HFFc6 (cell line): ENCODE results near the gene SOCS4. TPM values are rescaled to one million over a fixed set of nuclear protein-coding genes. Genes with fewer than 3 reads are reported as not detected.
A peak's percentile ranks its signal among the peaks of the same experiment; 100 is the strongest.

Experiments used
- DNase-seq: peaks from one replicate; pipeline ENCODE4 v3.0.0-alpha.2; 2018
- H3K27ac Mint-ChIP-seq: 2 replicates; pipeline ENCODE4 v1.8.0; 2020; ENCODE audit warnings: mild to moderate bottlenecking, mixed read lengths
- H3K27me3 Mint-ChIP-seq: 2 replicates; pipeline ENCODE4 v1.8.0; 2021; ENCODE audit warnings: mild to moderate bottlenecking, moderate library complexity, mixed read lengths; ENCODE audit not compliant: insufficient read depth
- H3K36me3 Mint-ChIP-seq: 2 replicates; pipeline ENCODE4 v1.8.0; 2021; ENCODE audit warnings: low read depth, mixed read lengths
- H3K4me1 Mint-ChIP-seq: 2 replicates; pipeline ENCODE4 v1.8.0; 2020; ENCODE audit warnings: low read depth, mixed read lengths
- H3K4me3 Mint-ChIP-seq: 2 replicates; pipeline ENCODE4 v1.8.0; 2020; ENCODE audit warnings: mild to moderate bottlenecking, moderate library complexity, mixed read lengths
- H3K9me3 Mint-ChIP-seq: 2 replicates; pipeline ENCODE4 v1.8.0; 2020; ENCODE audit warnings: mild to moderate bottlenecking, mixed read lengths
- total RNA-seq, 6 experiments: library from RNA; stranded (reverse); fragmentation: NEBNext Ultra II Directional; extraction: Animal tissue kit (Norgen Biotek cat#: 25700); gene quantifications; 2 replicates in 1 of 6; 3 replicates in 5 of 6; pipeline ENCODE4 v1.2.3, GENCODE V29; 2021
- TF ChIP-seq, protein P1 (sequence below): fragments of 200-600 bp; sonication (generic); IDR thresholded peaks from 2 replicates; pipeline ENCODE4 v1.5.0; 2021; ENCODE audit warnings: antibody characterized with exemption, mild to moderate bottlenecking

SOCS4 gene
- total RNA-seq, 6 experiments from 2014 or later, result 22.1 to 26.2 (median 23.6) TPM

- no peak overlapping the region for H3K4me3 Mint-ChIP-seq
- DNase-seq, result peak; percentile 65
- TF ChIP-seq, protein P1, sequence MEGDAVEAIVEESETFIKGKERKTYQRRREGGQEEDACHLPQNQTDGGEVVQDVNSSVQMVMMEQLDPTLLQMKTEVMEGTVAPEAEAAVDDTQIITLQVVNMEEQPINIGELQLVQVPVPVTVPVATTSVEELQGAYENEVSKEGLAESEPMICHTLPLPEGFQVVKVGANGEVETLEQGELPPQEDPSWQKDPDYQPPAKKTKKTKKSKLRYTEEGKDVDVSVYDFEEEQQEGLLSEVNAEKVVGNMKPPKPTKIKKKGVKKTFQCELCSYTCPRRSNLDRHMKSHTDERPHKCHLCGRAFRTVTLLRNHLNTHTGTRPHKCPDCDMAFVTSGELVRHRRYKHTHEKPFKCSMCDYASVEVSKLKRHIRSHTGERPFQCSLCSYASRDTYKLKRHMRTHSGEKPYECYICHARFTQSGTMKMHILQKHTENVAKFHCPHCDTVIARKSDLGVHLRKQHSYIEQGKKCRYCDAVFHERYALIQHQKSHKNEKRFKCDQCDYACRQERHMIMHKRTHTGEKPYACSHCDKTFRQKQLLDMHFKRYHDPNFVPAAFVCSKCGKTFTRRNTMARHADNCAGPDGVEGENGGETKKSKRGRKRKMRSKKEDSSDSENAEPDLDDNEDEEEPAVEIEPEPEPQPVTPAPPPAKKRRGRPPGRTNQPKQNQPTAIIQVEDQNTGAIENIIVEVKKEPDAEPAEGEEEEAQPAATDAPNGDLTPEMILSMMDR, result no peak
- H3K4me1 Mint-ChIP-seq, result peaks cover 25% of the 10 kb centered on the region
- no peaks in the 10 kb centered on the region for H3K9me3 Mint-ChIP-seq
- H3K36me3 Mint-ChIP-seq, result no peaks in the 10 kb centered on the region
- 0 out of 2 replicates have a peak overlapping the region, but pooled peaks have one; percentile 33 for H3K27ac Mint-ChIP-seq
- H3K27me3 Mint-ChIP-seq, result peaks cover 1% of the 10 kb centered on the region; the same call in 1 of the 2 replicates
Measured at GRCh38 chr14:55094292-55095157, 67.5 kb downstream of the SOCS4 start.

- H3K4me3 Mint-ChIP-seq, result no peak overlapping the region
- no peak for DNase-seq
- no peaks in the 10 kb centered on the region for H3K9me3 Mint-ChIP-seq
- H3K27ac Mint-ChIP-seq, result no peak overlapping the region
- TF ChIP-seq, protein P1, result no peak
- peaks cover 29% of the 10 kb centered on the region for H3K4me1 Mint-ChIP-seq
- H3K36me3 Mint-ChIP-seq, result no peaks in the 10 kb centered on the region
- H3K27me3 Mint-ChIP-seq, result peaks cover 1% of the 10 kb centered on the region; the same call in 1 of the 2 replicates
Measured at GRCh38 chr14:55097881-55098560, 71.0 kb downstream of the SOCS4 start.

GRCh38 chr14:55098561-55098898, 71.5 kb downstream of the SOCS4 start:
- H3K9me3 Mint-ChIP-seq, result no peaks in the 10 kb centered on the region; the same call in 1 of the 2 replicates
- no peak for DNase-seq
- no peak overlapping the region for H3K27ac Mint-ChIP-seq
- 0 out of 2 replicates have a peak, but pooled peaks cover under 1% of the 10 kb centered on the region for H3K36me3 Mint-ChIP-seq
- no peak overlapping the region for H3K4me3 Mint-ChIP-seq
- H3K27me3 Mint-ChIP-seq, result peaks cover 1% of the 10 kb centered on the region; the same call in 1 of the 2 replicates
- peaks cover 33% of the 10 kb centered on the region for H3K4me1 Mint-ChIP-seq
- TF ChIP-seq, protein P1, result no peak

Other genes starting within 250 kb of the SOCS4 start
- under 1 TPM; 0.20 to 0.45 (median 0.31) TPM for gene GCH1, start 124.4 kb upstream of the SOCS4 start, total RNA-seq
- gene WDHD1, start 137 bp upstream of the SOCS4 start, total RNA-seq, result 10 to 100 TPM in 5 of 6 experiments, 1 to 10 TPM in 1; 9.8 to 20.3 (median 17.8) TPM
- gene MAPK1IP1L, start 24.4 kb downstream of the SOCS4 start, total RNA-seq, result 100 to 1,000 TPM; 114 to 150 (median 126) TPM
- gene LGALS3, start 102.0 kb downstream of the SOCS4 start, total RNA-seq, result 10 to 100 TPM; 70.1 to 83.0 (median 74.7) TPM
- gene DLGAP5, start 164.3 kb downstream of the SOCS4 start, total RNA-seq, result 10 to 100 TPM; 21.8 to 58.3 (median 52.5) TPM
- gene FBXO34, start 244.2 kb downstream of the SOCS4 start, total RNA-seq, result 10 to 100 TPM; 10.3 to 13.5 (median 11.7) TPM